Suppressor macrophage (primary cell): ENCODE results near the gene TUBA4A.
A peak's percentile ranks its signal among the peaks of the same experiment; 100 is the strongest.
"Not testable (repeated sequence)": the region's sequence is repeated elsewhere in the genome, so short reads cannot be mapped to it uniquely, and the experiment has no call there.

Experiments used
- DNase-seq, 4 experiments: peaks; one replicate each; pipeline ENCODE4 v3.0.0-alpha.2; 2020 to 2022
- total RNA-seq, 17 experiments: gene quantifications; one replicate each; lab custom pipeline; 2026; ENCODE audit warnings: mixed read lengths in 6 of 17, inconsistent platforms in 3 of 17; lab: John Stamatoyannopoulos, UW

TUBA4A gene
- total RNA-seq: 5.9 to 32.5 (median 20.4) reads per million in 17 experiments

GRCh38 chr2:219253753-219254589 lies at the start of gene TUBA4A:
TSS of gene TUBA4A (minus strand) at chr2:219253918. CDS start at chr2:219253858, 60 bp downstream.
- peak; percentile 87 to 95 (median 91) for DNase-seq

GRCh38 chr2:219302412-219302968 lies 48.8 kb upstream of the TUBA4A start:
- no peak for DNase-seq

GRCh38 chr2:219300022-219300421 lies 46.3 kb upstream of the TUBA4A start:
- no peak for DNase-seq

- DNase-seq: no peak
These were observed 45.6 kb upstream of the TUBA4A start for GRCh38 chr2:219299372-219299760.

- peak; percentile 85 to 92 (median 90) for DNase-seq
These were observed 45.1 kb upstream of the TUBA4A start for GRCh38 chr2:219298759-219299371.

- DNase-seq: peak in 3 of 4 experiments; percentile 17 to 32 (median 30)
These were observed 44.2 kb upstream of the TUBA4A start for GRCh38 chr2:219297766-219298456.

- DNase-seq: no peak
These were observed 43.1 kb upstream of the TUBA4A start for GRCh38 chr2:219296631-219297391.

GRCh38 chr2:219296142-219296541 lies 42.4 kb upstream of the TUBA4A start:
- DNase-seq: no peak

GRCh38 chr2:219294356-219295351 lies 40.9 kb upstream of the TUBA4A start:
- peak; percentile 80 to 94 (median 86) for DNase-seq

GRCh38 chr2:219293736-219294231 lies 40.1 kb upstream of the TUBA4A start:
- no peak for DNase-seq

- no peak for DNase-seq
These were observed 38.9 kb upstream of the TUBA4A start for GRCh38 chr2:219292616-219293015.

GRCh38 chr2:219291910-219292490 lies 38.3 kb upstream of the TUBA4A start:
- no peak for DNase-seq

- DNase-seq: no peak
These were observed 37.7 kb upstream of the TUBA4A start for GRCh38 chr2:219291394-219291793.

GRCh38 chr2:219290381-219291171 lies 36.9 kb upstream of the TUBA4A start:
- no peak for DNase-seq

GRCh38 chr2:219289537-219290361 lies 36.0 kb upstream of the TUBA4A start:
- peak in 3 of 4 experiments; percentile 35 to 59 (median 45) for DNase-seq

- DNase-seq: no peak
These were observed 35.4 kb upstream of the TUBA4A start for GRCh38 chr2:219289195-219289536.

GRCh38 chr2:219287580-219288265 lies 34.0 kb upstream of the TUBA4A start:
- no peak for DNase-seq

- not testable (repeated sequence) for DNase-seq
These were observed 33.4 kb upstream of the TUBA4A start for GRCh38 chr2:219287116-219287440.
